IPS-18c (cell line): ENCODE results near the gene MYCN.
"Not testable (repeated sequence)": the region's sequence is repeated elsewhere in the genome, so short reads cannot be mapped to it uniquely, and the experiment has no call there.

ENCODE experiments used
- H3K4me3 ChIP-seq: 2 replicates; pipeline ENCODE4 v1.7.0; 2013; ENCODE audit warnings: low read depth, mild to moderate bottlenecking, low read length, moderate library complexity; ENCODE audit not compliant: insufficient read depth
- H3K9me3 ChIP-seq: one replicate; pipeline ENCODE4 v1.6.1; 2013; ENCODE audit warnings: mild to moderate bottlenecking, low read length, moderate library complexity; ENCODE audit not compliant: control insufficient read depth, insufficient read depth

The MYCN gene

GRCh38 chr2:15963109-15963976 lies 23.0 kb downstream of the MYCN start:
- not testable (repeated sequence) for H3K4me3 ChIP-seq

GRCh38 chr2:15963977-15964670 lies 23.8 kb downstream of the MYCN start:
- Histone ChIP-seq H3K9me3 (no peaks in the 10 kb centered on the region), H3K4me3 (no peak overlapping the region)

More at GRCh38 chr2:15963109-15963976, 23.0 kb downstream of the MYCN start:
- H3K9me3 ChIP-seq = not testable (repeated sequence)

- Histone ChIP-seq H3K4me3 (no peak overlapping the region), H3K9me3 (no peaks in the 10 kb centered on the region)
Measured at GRCh38 chr2:15964936-15965563, 24.7 kb downstream of the MYCN start.

GRCh38 chr2:15965564-15966019 lies 25.2 kb downstream of the MYCN start:
- H3K9me3 ChIP-seq = no peaks in the 10 kb centered on the region
- H3K4me3 ChIP-seq = no peak overlapping the region

DNA sequence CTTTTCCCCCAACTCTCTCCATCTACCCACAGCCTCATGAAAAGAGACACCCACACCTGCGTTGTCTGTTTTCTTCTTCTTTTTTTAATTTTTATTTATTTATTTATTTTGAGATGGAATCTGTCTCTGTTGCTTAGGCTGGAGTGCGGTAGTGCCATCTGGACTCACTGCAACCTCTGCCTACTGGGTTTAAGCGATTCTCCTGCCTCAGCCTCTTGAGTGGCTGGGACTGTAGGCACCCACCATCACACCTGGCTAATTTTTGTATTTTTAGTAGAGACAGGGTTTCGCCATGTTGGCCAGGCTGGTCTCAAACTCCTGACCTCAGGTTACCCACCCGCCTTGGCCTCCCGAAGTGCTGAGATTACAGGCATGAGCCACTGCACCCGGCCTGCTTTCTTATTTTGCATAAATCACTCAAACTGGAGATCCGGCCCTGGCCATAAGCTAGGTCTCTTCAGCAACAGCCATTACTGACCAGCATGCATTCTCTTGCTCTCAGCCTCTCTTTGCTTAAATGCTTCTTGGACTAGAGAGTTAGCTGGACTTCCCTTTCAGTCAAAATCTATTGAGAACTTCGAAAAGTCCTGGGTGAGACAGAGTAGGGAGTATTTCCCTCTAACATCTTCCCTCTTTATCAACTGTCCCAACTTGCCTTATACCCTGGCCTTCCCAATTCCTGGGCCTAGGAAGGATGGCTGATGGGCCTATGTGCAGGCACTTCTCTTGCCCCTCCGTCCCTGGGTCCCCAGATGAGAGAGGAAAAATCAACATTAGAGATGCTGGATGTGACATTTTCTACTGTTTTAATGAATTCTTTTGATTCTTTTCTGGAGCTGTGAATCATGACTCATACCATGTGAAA lies 27.3 kb downstream of the MYCN start:
- Histone ChIP-seq H3K9me3 (no peaks in the 10 kb centered on the region), H3K4me3 (no peak overlapping the region)

DNA sequence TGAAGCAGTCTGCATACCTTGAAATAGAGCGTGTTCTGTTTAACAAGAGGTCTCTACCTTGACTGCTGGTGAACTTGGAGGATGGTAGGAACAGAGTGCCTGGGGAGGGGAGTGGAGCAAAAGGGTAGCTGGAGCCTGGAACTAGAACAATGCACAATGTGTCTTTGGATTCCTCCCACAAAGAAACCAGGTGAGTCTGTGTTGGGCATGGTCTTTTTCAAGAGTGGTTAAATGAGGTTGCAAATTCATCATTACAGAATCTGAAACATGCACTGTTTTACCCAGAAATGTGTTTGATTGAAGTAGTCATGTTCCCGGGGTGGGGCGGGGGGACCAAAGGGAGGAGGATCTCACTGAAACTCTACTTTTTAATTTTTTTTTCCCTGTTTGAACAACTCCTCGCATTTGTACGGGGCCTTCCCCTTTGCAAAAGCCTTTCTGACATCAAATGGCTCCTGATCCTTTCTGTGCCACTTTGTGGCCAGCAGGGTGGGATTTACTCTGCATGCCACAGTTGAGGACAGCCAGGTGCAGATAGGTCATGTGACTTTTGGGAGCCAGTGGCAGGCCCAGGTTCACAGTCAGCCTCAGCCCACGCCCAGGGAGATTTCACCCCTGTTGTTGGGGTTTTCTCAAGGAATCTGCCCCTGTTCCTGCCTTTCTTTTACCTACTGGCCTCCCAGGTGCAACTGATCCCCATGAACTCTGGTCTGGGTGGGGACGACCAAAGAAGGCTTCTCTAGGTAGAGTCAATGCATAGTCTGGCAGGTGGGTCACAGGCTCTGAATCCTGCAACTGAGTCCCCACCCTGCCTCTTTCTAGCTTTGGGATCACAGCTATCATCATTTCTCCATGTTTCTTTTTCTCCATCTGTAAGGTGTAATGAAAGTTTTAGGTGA lies 28.2 kb downstream of the MYCN start:
- no peaks in the 10 kb centered on the region for H3K9me3 ChIP-seq
- H3K4me3 ChIP-seq = no peak overlapping the region

- Histone ChIP-seq H3K4me3 (no peak overlapping the region), H3K9me3 (no peaks in the 10 kb centered on the region)
Measured at GRCh38 chr2:15969214-15969613, 28.9 kb downstream of the MYCN start.

GRCh38 chr2:15970701-15971100 lies 30.4 kb downstream of the MYCN start:
- H3K4me3 ChIP-seq = no peak overlapping the region
- no peaks in the 10 kb centered on the region for H3K9me3 ChIP-seq

DNA sequence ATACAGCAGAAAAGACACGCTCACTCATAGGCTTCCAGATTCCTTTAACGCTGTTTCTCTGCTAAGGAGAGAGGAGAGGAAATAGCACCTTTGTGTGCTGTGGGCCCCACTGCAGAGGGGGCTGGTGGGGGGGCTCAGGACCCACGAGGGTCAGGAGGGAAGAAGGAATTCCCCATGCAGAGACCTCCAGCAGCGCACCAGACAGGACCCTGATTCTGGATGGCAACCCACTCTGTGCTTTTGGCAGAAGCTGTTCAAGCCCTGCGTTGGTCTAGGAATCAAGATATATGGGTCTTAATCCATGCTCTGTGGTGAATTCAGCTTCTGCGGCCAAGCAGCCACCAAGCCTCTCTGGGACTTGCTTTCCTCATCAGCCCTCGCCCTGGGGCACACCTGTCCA lies 31.0 kb downstream of the MYCN start:
- no peak overlapping the region for H3K4me3 ChIP-seq
- no peaks in the 10 kb centered on the region for H3K9me3 ChIP-seq

GRCh38 chr2:15971831-15972522 lies 31.6 kb downstream of the MYCN start:
- H3K4me3 ChIP-seq = no peak overlapping the region
- H3K9me3 ChIP-seq = no peaks in the 10 kb centered on the region

GRCh38 chr2:15973481-15974401 lies 33.4 kb downstream of the MYCN start:
- no peak overlapping the region for H3K4me3 ChIP-seq
- H3K9me3 ChIP-seq = no peaks in the 10 kb centered on the region

GRCh38 chr2:15974565-15975260 lies 34.4 kb downstream of the MYCN start:
- no peak overlapping the region for H3K4me3 ChIP-seq
- no peaks in the 10 kb centered on the region for H3K9me3 ChIP-seq

GRCh38 chr2:15975261-15975600 lies 34.9 kb downstream of the MYCN start:
- no peak overlapping the region for H3K4me3 ChIP-seq
- H3K9me3 ChIP-seq = no peaks in the 10 kb centered on the region

DNA sequence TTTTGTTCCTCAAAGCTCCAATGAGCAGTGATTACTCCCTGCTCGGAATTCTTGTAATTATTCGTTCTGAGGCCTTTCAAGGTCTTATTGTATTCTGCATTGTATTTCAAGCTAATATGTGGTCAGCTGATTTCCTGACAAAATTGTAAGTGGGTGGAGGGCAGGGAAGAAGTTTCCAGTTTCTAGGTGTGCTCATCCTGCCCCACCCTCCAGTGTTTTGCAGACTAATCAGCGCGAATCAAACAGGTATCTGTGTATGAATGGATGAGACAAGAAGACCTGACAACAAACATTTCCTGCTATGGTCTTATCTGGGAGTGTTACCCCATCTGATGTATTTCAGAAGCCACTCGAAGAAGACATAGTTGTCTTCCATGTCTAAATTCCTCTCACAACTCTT lies 35.3 kb downstream of the MYCN start:
- H3K9me3 ChIP-seq = no peaks in the 10 kb centered on the region
- H3K4me3 ChIP-seq = no peak overlapping the region
